Effector memory CD4-positive, alpha-beta T cell (primary cell): ENCODE results near the gene LAD1.
A peak's percentile ranks its signal among the peaks of the same experiment; 100 is the strongest.

Source experiments
- DNase-seq, 3 donors: peaks; one replicate each; pipeline ENCODE4 v3.0.0-alpha.2; 2020
- H3K27ac ChIP-seq: 2 replicates; pipeline ENCODE4 v1.7.0; 2013; ENCODE audit warnings: mild to moderate bottlenecking, low read length, moderate library complexity; ENCODE audit not compliant: insufficient read depth, poor library complexity, severe bottlenecking
- H3K27me3 ChIP-seq: replicated peaks from 2 replicates; pipeline ENCODE4 v1.7.0; 2013; ENCODE audit warnings: mild to moderate bottlenecking, low read length; ENCODE audit not compliant: insufficient read depth, control insufficient read depth, poor library complexity, severe bottlenecking
- H3K36me3 ChIP-seq: 2 replicates; pipeline ENCODE4 v1.7.0; 2013; ENCODE audit warnings: mild to moderate bottlenecking, low read length, moderate library complexity; ENCODE audit not compliant: control insufficient read depth, insufficient read depth
- H3K4me1 ChIP-seq: 2 replicates; pipeline ENCODE4 v1.7.0; 2013; ENCODE audit warnings: low read length, mild to moderate bottlenecking; ENCODE audit not compliant: control insufficient read depth, insufficient read depth, poor library complexity, severe bottlenecking
- H3K4me3 ChIP-seq: 2 replicates; pipeline ENCODE4 v1.7.0; 2013; ENCODE audit warnings: low read length, low read depth, mild to moderate bottlenecking; ENCODE audit not compliant: insufficient read depth, poor library complexity, severe bottlenecking
- H3K9me3 ChIP-seq: 2 replicates; pipeline ENCODE4 v1.7.0; 2013; ENCODE audit warnings: mild to moderate bottlenecking, low read length, moderate library complexity; ENCODE audit not compliant: control insufficient read depth

Gene LAD1

DNA sequence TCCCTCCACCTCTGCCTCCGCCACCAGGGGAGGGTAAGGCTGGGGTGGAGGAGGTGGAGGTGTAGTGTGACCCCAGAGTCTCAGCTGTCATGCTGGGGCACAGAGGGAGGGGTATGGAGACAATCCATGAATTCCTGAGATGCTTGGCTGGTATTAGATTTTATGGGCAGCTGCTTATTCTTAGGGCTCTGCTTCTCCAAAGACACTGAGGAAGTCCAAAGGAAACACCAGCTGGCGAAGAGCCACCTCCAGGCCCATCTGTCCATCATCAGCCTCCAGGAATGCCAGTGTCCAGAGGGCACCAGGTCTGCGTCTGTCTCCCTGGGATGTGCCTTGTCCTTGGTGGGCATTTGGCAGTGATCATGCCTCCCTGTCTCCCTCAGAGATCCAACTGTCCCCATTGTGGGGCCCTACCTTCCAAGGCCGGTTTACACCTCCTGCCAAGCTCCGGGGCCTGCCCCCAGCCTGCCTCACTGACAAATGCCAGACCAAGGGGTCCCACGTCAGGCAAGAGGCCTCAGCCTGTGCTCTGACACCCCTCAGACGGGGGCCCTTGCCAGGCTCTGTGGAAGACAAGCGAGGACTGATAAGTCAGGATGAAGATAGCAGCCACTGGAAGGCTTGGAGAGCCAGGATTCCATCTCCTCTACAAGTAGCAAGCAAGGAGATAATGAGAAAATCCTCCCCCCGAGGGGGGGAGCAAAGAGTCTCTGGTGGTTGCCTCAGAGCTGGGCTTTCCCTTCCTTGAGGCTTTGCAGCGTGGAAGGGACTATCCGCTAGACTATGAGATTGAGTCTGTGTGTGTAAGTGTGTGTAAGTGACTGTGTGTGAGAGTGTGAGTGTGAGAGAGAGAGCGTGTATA, 20.9 kb upstream of the LAD1 start:
- H3K4me3 ChIP-seq, result no peak overlapping the region
- no peaks in the 10 kb centered on the region for H3K4me1 ChIP-seq
- DNase-seq, result no peak
- H3K9me3 ChIP-seq, result no peaks in the 10 kb centered on the region
- H3K36me3 ChIP-seq, result no peaks in the 10 kb centered on the region
- H3K27ac ChIP-seq, result no peak overlapping the region
- H3K27me3 ChIP-seq, result peaks cover 3% of the 10 kb centered on the region

DNA sequence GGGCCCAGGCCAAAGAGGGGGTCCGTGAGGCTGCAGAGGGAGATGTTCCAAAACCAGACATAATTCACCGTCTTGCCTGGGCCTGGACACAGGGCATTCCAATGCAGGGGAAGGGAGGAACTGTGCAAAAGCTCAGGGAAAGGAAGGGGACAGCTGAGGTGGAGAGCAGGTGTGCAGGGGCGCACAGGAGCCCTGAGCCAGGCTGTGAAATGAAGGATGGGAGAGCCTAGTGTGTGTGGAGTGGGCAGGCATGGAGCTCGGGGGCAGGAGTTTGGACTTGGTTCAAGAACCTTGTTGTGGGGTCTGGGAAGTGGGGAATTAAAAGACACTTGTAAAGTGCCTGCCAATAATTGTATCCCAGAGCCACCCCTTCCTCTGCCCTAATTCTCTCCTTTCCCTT, 20.1 kb upstream of the LAD1 start:
- Histone ChIP-seq H3K4me1 (no peaks in the 10 kb centered on the region), H3K36me3 (no peaks in the 10 kb centered on the region), H3K27me3 (peaks cover 3% of the 10 kb centered on the region), H3K9me3 (no peaks in the 10 kb centered on the region), H3K4me3 (no peak overlapping the region), H3K27ac (no peak overlapping the region)
- no peak for DNase-seq

- DNase-seq, result no peak
- Histone ChIP-seq H3K27me3 (peaks cover 3% of the 10 kb centered on the region), H3K9me3 (no peaks in the 10 kb centered on the region), H3K36me3 (no peaks in the 10 kb centered on the region), H3K4me3 (no peak overlapping the region), H3K27ac (no peak overlapping the region), H3K4me1 (no peaks in the 10 kb centered on the region)
Observed at GRCh38 chr1:201418461-201418860, 19.3 kb upstream of the LAD1 start.

DNA sequence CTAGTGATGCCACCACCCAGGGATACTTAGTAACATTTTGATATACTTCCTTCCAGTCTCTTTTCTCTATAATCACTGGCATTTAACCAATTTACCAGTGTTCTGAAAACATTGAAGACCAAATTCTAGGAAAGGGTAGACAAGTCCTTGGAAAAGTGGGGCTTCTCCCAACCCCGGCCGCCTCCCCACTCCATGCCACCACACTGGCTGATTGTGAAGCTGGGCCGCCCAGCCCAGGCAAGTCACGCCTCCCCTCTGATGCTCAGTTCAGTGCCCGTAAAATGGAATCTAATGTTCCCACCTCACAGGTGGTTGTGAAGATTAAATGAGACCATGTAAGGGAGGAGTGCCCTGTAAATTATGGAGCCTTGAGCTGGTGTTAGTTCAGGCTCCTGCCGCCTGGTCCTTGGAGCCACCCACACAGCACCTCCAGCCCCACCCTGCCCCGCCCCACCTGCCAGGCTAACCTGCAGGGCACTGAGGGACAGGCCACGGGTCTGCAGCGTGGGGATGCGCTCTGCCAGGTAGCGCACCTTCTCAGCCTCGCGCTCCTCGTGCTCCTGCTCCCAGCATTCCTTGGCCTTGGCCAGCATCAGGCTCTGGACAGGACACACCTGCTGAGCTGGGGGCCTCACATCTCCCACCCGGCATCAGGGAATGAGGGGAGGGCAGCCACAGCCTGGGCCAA, 15.1 kb upstream of the LAD1 start:
- H3K4me3 ChIP-seq, result no peak overlapping the region
- no peaks in the 10 kb centered on the region for H3K9me3 ChIP-seq
- DNase-seq, result no peak
- H3K27ac ChIP-seq, result no peak overlapping the region
- no peaks in the 10 kb centered on the region for H3K27me3 ChIP-seq
- H3K36me3 ChIP-seq, result no peaks in the 10 kb centered on the region
- no peaks in the 10 kb centered on the region for H3K4me1 ChIP-seq

DNA sequence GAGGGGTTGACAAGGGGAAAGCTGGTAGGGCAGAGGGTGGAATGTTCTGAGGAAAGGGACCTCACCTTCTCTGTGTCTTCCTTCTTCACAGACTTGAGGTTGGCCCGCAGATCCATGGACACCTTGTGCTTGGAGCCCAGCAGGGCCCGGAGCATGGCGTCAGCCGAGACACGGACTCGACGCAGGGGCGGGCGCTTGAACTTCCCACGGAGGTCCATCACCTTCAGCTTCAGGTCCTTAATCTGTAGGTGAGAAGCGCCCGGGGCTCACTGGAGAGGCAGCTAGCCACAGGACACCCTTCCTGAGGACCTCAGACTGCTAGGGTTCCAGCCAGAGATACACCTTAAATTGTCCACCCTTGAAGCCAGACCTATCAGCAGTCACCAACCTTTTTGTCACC, 12.2 kb upstream of the LAD1 start:
- peaks cover 2% of the 10 kb centered on the region for H3K4me1 ChIP-seq
- H3K36me3 ChIP-seq, result no peaks in the 10 kb centered on the region
- no peaks in the 10 kb centered on the region for H3K27me3 ChIP-seq
- H3K9me3 ChIP-seq, result no peaks in the 10 kb centered on the region
- no peak overlapping the region for H3K27ac ChIP-seq
- no peak for DNase-seq
- H3K4me3 ChIP-seq, result no peak overlapping the region

GRCh38 chr1:201409440-201409839, 10.3 kb upstream of the LAD1 start:
- Histone ChIP-seq H3K9me3 (no peaks in the 10 kb centered on the region), H3K4me3 (no peak overlapping the region), H3K36me3 (no peaks in the 10 kb centered on the region), H3K27me3 (no peaks in the 10 kb centered on the region), H3K4me1 (peaks cover 2% of the 10 kb centered on the region), H3K27ac (no peak overlapping the region)
- DNase-seq, result no peak

DNA sequence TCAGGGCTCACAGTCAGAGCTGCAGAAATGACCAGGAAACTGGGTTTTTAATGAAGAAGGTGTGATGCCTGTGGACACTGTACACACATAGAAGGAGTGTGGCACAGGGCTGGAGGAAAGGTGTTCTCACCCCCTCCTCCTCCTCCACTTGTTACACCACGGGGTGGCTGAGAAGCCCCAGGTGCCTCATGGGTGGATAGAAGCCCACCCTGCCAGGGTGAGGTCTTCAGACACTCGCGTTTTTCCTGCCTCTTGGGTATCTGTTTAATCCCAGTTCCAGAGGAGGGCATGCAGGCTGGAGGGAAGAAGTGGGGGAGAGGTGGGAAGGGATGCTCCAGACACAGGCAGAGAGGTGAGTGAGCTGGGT, 9.7 kb upstream of the LAD1 start:
- H3K27me3 ChIP-seq, result no peaks in the 10 kb centered on the region
- no peak overlapping the region for H3K4me3 ChIP-seq
- no peaks in the 10 kb centered on the region for H3K9me3 ChIP-seq
- H3K36me3 ChIP-seq, result no peaks in the 10 kb centered on the region
- H3K4me1 ChIP-seq, result peaks cover 2% of the 10 kb centered on the region
- H3K27ac ChIP-seq, result no peak overlapping the region
- no peak for DNase-seq

DNA sequence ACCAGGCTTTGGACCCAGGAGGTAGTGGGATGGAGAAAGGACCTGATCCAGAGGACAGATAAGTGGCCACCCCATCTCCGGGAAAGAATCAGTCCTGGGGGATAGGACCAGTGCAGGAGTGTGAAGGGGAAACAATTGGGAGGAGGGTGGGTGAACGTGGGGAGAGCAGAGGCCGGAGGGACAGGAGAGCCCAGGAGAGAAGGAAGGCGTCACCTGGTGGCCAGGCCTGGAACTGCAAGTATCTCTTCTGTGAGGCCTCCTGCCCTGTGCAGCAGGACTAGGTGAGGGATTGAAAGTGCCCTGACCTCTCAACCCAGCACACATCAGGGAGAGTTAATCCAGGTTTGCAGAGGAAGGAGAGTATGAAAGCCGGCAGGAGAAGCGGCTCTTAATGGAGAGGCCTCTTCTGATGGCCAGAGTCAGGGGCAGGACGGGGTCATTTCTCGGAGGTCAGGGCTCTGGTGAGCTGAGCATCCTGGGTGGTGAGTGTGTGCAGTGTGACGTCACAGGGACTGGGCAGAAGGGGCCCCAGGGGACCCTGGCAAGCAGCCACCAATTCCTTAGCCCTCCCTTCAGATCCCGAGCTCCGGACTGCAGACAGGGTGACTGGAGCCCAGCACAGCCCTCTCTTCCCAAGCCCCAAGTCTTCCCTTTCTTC, 9.2 kb upstream of the LAD1 start:
- H3K9me3 ChIP-seq, result no peaks in the 10 kb centered on the region
- peaks cover 2% of the 10 kb centered on the region for H3K4me1 ChIP-seq
- peak; percentile 9 to 36 (median 26) for DNase-seq
- no peaks in the 10 kb centered on the region for H3K27me3 ChIP-seq
- H3K27ac ChIP-seq, result no peak overlapping the region
- H3K4me3 ChIP-seq, result no peak overlapping the region
- H3K36me3 ChIP-seq, result no peaks in the 10 kb centered on the region

DNA sequence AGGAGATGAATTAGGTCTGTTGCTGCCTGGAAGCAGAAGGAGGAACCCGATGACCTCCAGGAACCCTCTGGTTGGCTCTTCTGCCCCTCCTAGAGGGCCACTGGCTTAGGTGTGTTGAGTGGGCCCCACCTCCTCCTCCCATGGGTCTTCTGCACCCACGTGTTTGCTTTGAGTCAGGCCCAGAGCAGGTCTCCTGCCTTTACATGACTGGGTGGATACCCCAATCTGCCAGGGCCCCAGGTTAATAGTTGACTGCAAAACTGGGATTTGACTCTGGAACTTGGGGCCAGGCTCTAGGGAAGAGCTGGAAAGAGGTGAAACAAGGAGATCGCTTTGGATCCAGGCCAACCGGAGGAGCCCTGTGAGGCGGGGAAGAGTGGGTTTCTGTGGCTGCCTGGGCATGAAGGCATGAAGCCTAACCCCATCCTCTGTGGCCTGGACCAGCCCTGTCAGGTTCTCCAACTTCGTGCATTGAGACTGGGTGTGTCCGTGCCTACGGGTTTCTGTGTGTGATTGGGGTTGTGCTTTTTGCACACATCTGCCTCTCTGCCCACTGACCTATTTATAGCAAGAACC, 7.8 kb upstream of the LAD1 start:
- Histone ChIP-seq H3K27ac (no peak overlapping the region), H3K27me3 (no peaks in the 10 kb centered on the region), H3K4me3 (no peak overlapping the region), H3K4me1 (peaks cover 2% of the 10 kb centered on the region), H3K9me3 (no peaks in the 10 kb centered on the region), H3K36me3 (no peaks in the 10 kb centered on the region)
- no peak for DNase-seq

- Histone ChIP-seq H3K4me1 (peaks cover 2% of the 10 kb centered on the region), H3K27ac (no peak overlapping the region), H3K27me3 (peaks cover 3% of the 10 kb centered on the region), H3K36me3 (no peaks in the 10 kb centered on the region), H3K9me3 (no peaks in the 10 kb centered on the region), H3K4me3 (no peak overlapping the region)
- DNase-seq, result no peak
Observed at GRCh38 chr1:201405484-201405831, 6.3 kb upstream of the LAD1 start.
